ENCODE results near the gene FHOD3.

- TF ChIP-seq, protein P1, sequence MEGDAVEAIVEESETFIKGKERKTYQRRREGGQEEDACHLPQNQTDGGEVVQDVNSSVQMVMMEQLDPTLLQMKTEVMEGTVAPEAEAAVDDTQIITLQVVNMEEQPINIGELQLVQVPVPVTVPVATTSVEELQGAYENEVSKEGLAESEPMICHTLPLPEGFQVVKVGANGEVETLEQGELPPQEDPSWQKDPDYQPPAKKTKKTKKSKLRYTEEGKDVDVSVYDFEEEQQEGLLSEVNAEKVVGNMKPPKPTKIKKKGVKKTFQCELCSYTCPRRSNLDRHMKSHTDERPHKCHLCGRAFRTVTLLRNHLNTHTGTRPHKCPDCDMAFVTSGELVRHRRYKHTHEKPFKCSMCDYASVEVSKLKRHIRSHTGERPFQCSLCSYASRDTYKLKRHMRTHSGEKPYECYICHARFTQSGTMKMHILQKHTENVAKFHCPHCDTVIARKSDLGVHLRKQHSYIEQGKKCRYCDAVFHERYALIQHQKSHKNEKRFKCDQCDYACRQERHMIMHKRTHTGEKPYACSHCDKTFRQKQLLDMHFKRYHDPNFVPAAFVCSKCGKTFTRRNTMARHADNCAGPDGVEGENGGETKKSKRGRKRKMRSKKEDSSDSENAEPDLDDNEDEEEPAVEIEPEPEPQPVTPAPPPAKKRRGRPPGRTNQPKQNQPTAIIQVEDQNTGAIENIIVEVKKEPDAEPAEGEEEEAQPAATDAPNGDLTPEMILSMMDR (conservative IDR thresholded peaks at IDR 0.05), result no peak
- TF ChIP-seq EZH2 (IDR thresholded peaks at IDR 0.05; ENCODE audit: low read depth), result no peak
Measured at GRCh38 chr18:36744261-36744876, 446.9 kb downstream of the FHOD3 start.

All from PC-9 (cell line).